SU-DHL-6 (cell line): ENCODE results near the gene EXD3.

ENCODE experiments used
- H2AFZ ChIP-seq: fragments of 200-600 bp; sonication (generic); 2 replicates; pipeline ENCODE4 v1.6.1; 2014; ENCODE audit warnings: low read depth, mild to moderate bottlenecking, moderate library complexity, mixed read lengths, antibody characterized with exemption, low read length; ENCODE audit not compliant: severe bottlenecking
- H3F3A ChIP-seq: fragments of 200-600 bp; shearing (Covaris generic); 2 replicates; pipeline ENCODE4 v1.6.0; 2016; ENCODE audit warnings: antibody characterized with exemption, mild to moderate bottlenecking; ENCODE audit not compliant: insufficient read depth
- H3K27ac ChIP-seq: fragments of 200-600 bp; sonication (generic); 2 replicates; pipeline ENCODE4 v1.5.1; 2016; ENCODE audit warnings: low read depth, mild to moderate bottlenecking, low read length, moderate library complexity, mixed read lengths
- H3K27me3 ChIP-seq: fragments of 200-600 bp; sonication (generic), shearing (Covaris generic); 2 replicates; pipeline ENCODE4 v1.6.0; 2014; ENCODE audit warnings: mild to moderate bottlenecking, low read length
- H3K36me3 ChIP-seq: fragments of 200-600 bp; sonication (generic); 2 replicates; pipeline ENCODE4 v1.6.1; 2014; ENCODE audit warnings: mild to moderate bottlenecking, low read length, mixed read lengths
- H3K4me2 ChIP-seq: fragments of 300-600, 200-600 bp; shearing (Covaris generic), sonication (generic); 2 replicates; pipeline ENCODE4 v1.6.0; 2014; ENCODE audit warnings: low read length, low read depth, mild to moderate bottlenecking; ENCODE audit not compliant: poor library complexity, severe bottlenecking
- H3K4me3 ChIP-seq: fragments of 200-600 bp; sonication (generic); 2 replicates; pipeline ENCODE4 v1.5.1; 2014; ENCODE audit warnings: antibody characterized with exemption, low read length, mild to moderate bottlenecking, mixed read lengths; ENCODE audit not compliant: insufficient read depth, poor library complexity, severe bottlenecking
- H3K79me2 ChIP-seq: fragments of 200-600 bp; sonication (generic); 2 replicates; pipeline ENCODE4 v1.6.1; 2014; ENCODE audit warnings: mild to moderate bottlenecking, low read length, moderate library complexity; ENCODE audit not compliant: insufficient read depth
- H3K9ac ChIP-seq: fragments of 200-600 bp; sonication (generic); 2 replicates; pipeline ENCODE4 v1.7.0; 2014; ENCODE audit warnings: mild to moderate bottlenecking, low read length
- H3K9me2 ChIP-seq: fragments of 200-600 bp; sonication (generic); replicated peaks from 2 replicates; pipeline ENCODE4 v1.6.1; 2014; ENCODE audit warnings: low read length; ENCODE audit not compliant: insufficient read depth
- H3K9me3 ChIP-seq: fragments of 200-600 bp; sonication (generic); 2 replicates; pipeline ENCODE4 v1.6.1; 2014; ENCODE audit warnings: low read length, mixed read lengths; ENCODE audit not compliant: insufficient read depth
- H4K20me1 ChIP-seq: fragments of 200-600 bp; sonication (generic); 2 replicates; pipeline ENCODE4 v1.6.1; 2014; ENCODE audit warnings: low read depth, mild to moderate bottlenecking, antibody characterized with exemption, low read length, moderate library complexity, mixed read lengths
- EZH2phosphoT487 ChIP-seq: fragments of 200-600 bp; sonication (generic), shearing (Covaris generic); conservative IDR thresholded peaks from 2 replicates; pipeline ENCODE4 v1.6.1; 2018; ENCODE audit warnings: mild to moderate bottlenecking, antibody characterized with exemption, low read length, moderate library complexity, mixed read lengths
- TF ChIP-seq, protein P1 (sequence below): fragments of 200-600 bp; sonication (generic); IDR thresholded peaks from one replicate; pipeline ENCODE4 v1.5.1; 2017; ENCODE audit warnings: antibody characterized with exemption, mild to moderate bottlenecking, low read length, moderate library complexity; ENCODE audit not compliant: insufficient read depth, poor library complexity, severe bottlenecking

EXD3 gene

DNA sequence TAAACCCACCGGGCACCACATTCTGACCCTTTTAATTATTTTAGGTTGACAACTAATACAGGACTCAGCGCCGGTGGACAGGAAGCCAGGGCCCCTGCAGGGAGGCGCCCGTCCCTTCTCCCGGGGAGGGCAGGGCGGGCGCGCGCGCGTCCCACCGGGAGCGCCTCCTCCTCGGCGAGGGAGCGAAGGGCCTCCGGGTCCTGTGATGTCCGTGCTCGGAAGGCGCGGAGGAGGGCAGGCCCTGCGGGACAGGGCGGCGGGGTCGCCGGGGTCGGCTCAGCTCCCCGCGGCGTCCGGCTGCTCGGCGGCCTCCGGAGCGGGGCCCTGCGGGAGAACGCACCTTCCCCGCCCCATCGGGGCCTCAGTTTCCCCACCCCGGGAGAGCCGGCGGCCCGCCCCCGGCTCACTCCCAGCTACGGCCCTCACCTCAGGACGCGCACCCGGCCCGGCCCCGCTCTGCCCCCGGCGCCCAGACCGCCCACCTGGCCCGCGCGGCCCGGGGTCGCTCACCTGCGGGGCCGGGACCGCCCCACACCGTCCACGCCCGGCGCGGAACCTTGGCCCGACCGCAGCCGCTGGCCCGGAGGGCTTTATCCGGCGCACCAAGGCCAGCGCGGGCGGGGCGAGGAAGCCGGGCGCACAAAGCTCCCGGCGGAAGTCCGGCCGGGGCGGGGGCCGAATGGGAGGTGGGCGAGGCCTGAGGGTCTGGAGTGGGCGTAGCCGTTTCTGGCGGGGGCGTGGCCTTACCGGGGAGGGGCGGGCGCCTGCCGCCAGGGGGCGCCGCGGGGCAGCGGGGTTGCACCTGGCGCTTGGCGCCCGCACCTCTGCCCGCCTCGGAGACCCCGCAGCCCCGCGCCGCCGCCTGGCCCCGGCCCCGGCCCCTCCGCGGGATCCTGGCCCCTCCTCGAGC, at the start of gene EXD3, which contains the start of gene NOXA1:
Gene EXD3 (minus strand): TSS at position 559 of the 910 bp plus-strand sequence. CDS start 27,805 bp downstream, outside the sequence.
Gene NOXA1 (plus strand): TSS at position 790 of the 910 bp plus-strand sequence. CDS start 137 bp downstream, outside the sequence.
- Histone ChIP-seq H3K79me2 (0 out of 2 replicates have a peak, but pooled peaks cover 8% of the 10 kb centered on the region), H3K27ac (peak within 1 kb of the TSS; percentile 94), H2AFZ (peak within 1 kb of the TSS; percentile 77), H3K4me2 (peak within 1 kb of the TSS; percentile 97), H4K20me1 (peaks cover 4% of the 10 kb centered on the region; the same call in 1 of the 2 replicates), H3K9ac (peak within 1 kb of the TSS; percentile 81), H3K4me3 (peak within 1 kb of the TSS; percentile 86), H3K36me3 (no peaks in the 10 kb centered on the region), H3K9me3 (no peaks in the 10 kb centered on the region), H3K27me3 (no peaks in the 10 kb centered on the region), H3F3A (peaks cover 39% of the 10 kb centered on the region), H3K9me2 (no peaks in the 10 kb centered on the region)
- no peak for TF ChIP-seq EZH2phosphoT487
- TF ChIP-seq, protein P1, sequence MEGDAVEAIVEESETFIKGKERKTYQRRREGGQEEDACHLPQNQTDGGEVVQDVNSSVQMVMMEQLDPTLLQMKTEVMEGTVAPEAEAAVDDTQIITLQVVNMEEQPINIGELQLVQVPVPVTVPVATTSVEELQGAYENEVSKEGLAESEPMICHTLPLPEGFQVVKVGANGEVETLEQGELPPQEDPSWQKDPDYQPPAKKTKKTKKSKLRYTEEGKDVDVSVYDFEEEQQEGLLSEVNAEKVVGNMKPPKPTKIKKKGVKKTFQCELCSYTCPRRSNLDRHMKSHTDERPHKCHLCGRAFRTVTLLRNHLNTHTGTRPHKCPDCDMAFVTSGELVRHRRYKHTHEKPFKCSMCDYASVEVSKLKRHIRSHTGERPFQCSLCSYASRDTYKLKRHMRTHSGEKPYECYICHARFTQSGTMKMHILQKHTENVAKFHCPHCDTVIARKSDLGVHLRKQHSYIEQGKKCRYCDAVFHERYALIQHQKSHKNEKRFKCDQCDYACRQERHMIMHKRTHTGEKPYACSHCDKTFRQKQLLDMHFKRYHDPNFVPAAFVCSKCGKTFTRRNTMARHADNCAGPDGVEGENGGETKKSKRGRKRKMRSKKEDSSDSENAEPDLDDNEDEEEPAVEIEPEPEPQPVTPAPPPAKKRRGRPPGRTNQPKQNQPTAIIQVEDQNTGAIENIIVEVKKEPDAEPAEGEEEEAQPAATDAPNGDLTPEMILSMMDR, result peak; percentile 36

GRCh38 chr9:137470785-137471184, 47.8 kb upstream of the EXD3 start:
- Histone ChIP-seq H3K9ac (no peak overlapping the region), H3K9me3 (peaks cover 7% of the 10 kb centered on the region; the same call in 1 of the 2 replicates), H4K20me1 (no peaks in the 10 kb centered on the region), H3K27ac (no peak overlapping the region), H3K4me3 (no peak overlapping the region), H3K4me2 (no peak overlapping the region), H3K36me3 (no peaks in the 10 kb centered on the region), H3K79me2 (no peaks in the 10 kb centered on the region), H3K27me3 (no peaks in the 10 kb centered on the region), H3F3A (no peaks in the 10 kb centered on the region; the same call in 1 of the 2 replicates), H3K9me2 (no peaks in the 10 kb centered on the region), H2AFZ (no peak overlapping the region)
- TF ChIP-seq, protein P1, result no peak
- TF ChIP-seq EZH2phosphoT487, result no peak

GRCh38 chr9:137467896-137468295, 44.9 kb upstream of the EXD3 start:
- H3K9me3 ChIP-seq, result no peaks in the 10 kb centered on the region; the same call in 1 of the 2 replicates
- H3K4me2 ChIP-seq, result no peak overlapping the region
- no peak overlapping the region for H3K27ac ChIP-seq
- H3K36me3 ChIP-seq, result no peaks in the 10 kb centered on the region
- TF ChIP-seq, protein P1, result no peak
- no peak for TF ChIP-seq EZH2phosphoT487
- H3K27me3 ChIP-seq, result no peaks in the 10 kb centered on the region
- no peak overlapping the region for H3K4me3 ChIP-seq
- no peak overlapping the region for H3K9ac ChIP-seq
- no peaks in the 10 kb centered on the region for H4K20me1 ChIP-seq
- H3F3A ChIP-seq, result no peaks in the 10 kb centered on the region; the same call in 1 of the 2 replicates
- no peaks in the 10 kb centered on the region for H3K79me2 ChIP-seq
- no peaks in the 10 kb centered on the region for H3K9me2 ChIP-seq
- no peak overlapping the region for H2AFZ ChIP-seq
